GM23338 (cell line): ENCODE measurements around the gene TMEM140. TPM values are rescaled to one million over a fixed set of nuclear protein-coding genes. Genes with fewer than 3 reads are reported as not detected.

Experiments used
- ATAC-seq: fragments of 200-7000 bp; cut with Tn5 transposase; 3 replicates; pipeline ENCODE4 v1.9.1; 2020
- DNase-seq: peaks from one replicate; pipeline ENCODE4 v3.0.0-alpha.2; 2015; ENCODE audit warnings: low spot score
- H2AFZ ChIP-seq: fragments of 200-600 bp; sonication (generic); 2 replicates; pipeline ENCODE4 v1.8.0; 2016; ENCODE audit warnings: antibody characterized with exemption, mild to moderate bottlenecking, moderate library complexity
- H3F3A ChIP-seq: fragments of 200-600 bp; sonication (generic); replicated peaks from 2 replicates; pipeline ENCODE4 v1.8.0; 2017; ENCODE audit warnings: antibody characterized with exemption, mixed run types, low read depth
- H3K27ac ChIP-seq: fragments of 200-600 bp; sonication (generic); 2 replicates; pipeline ENCODE4 v1.6.1; 2016; ENCODE audit warnings: low read depth
- H3K27me3 ChIP-seq: fragments of 200-600 bp; sonication (generic); 2 replicates; pipeline ENCODE4 v1.8.0; 2016; ENCODE audit warnings: mild to moderate bottlenecking, mixed run types, moderate library complexity; ENCODE audit not compliant: insufficient read depth
- H3K36me3 ChIP-seq: fragments of 200-600 bp; sonication (generic); 2 replicates; pipeline ENCODE4 v1.8.0; 2016; ENCODE audit warnings: mild to moderate bottlenecking; ENCODE audit not compliant: insufficient read depth
- H3K4me1 ChIP-seq: fragments of 200-600 bp; sonication (generic); 2 replicates; pipeline ENCODE4 v1.8.0; 2016; ENCODE audit warnings: mild to moderate bottlenecking, moderate library complexity; ENCODE audit not compliant: insufficient read depth
- H3K4me2 ChIP-seq: fragments of 200-600 bp; sonication (generic); 2 replicates; pipeline ENCODE4 v1.7.1; 2017; ENCODE audit warnings: mixed run types
- H3K4me3 ChIP-seq: fragments of 200-600 bp; sonication (generic); 2 replicates; pipeline ENCODE4 v1.6.1; 2016; ENCODE audit warnings: mixed run types
- H3K79me2 ChIP-seq: fragments of 200-600 bp; sonication (generic); replicated peaks from 2 replicates; pipeline ENCODE4 v1.8.0; 2017; ENCODE audit warnings: mild to moderate bottlenecking; ENCODE audit not compliant: insufficient read depth
- H3K9me2 ChIP-seq: fragments of 200-600 bp; sonication (generic); 2 replicates; pipeline ENCODE4 v1.8.0; 2017; ENCODE audit not compliant: insufficient read depth
- H4K20me1 ChIP-seq: fragments of 200-600 bp; sonication (generic); replicated peaks from 2 replicates; pipeline ENCODE4 v1.8.0; 2017; ENCODE audit warnings: mild to moderate bottlenecking; ENCODE audit not compliant: insufficient read depth
- H3K27ac Mint-ChIP-seq: 2 replicates; pipeline ENCODE4 v1.8.0; 2020; ENCODE audit warnings: inconsistent platforms, mild to moderate bottlenecking, moderate library complexity, mixed read lengths
- H3K27me3 Mint-ChIP-seq: 3 replicates; pipeline ENCODE4 v1.8.0; 2022; ENCODE audit warnings: low read depth, mild to moderate bottlenecking, moderate library complexity, mixed read lengths, inconsistent platforms; ENCODE audit not compliant: insufficient read depth, poor library complexity
- H3K36me3 Mint-ChIP-seq: 3 replicates; pipeline ENCODE4 v1.8.0; 2021; ENCODE audit warnings: low read depth, mild to moderate bottlenecking, inconsistent platforms, moderate library complexity, mixed read lengths
- H3K4me1 Mint-ChIP-seq: 3 replicates; pipeline ENCODE4 v1.8.0; 2020; ENCODE audit warnings: mild to moderate bottlenecking, inconsistent platforms, mixed read lengths
- H3K4me3 Mint-ChIP-seq: 3 replicates; pipeline ENCODE4 v1.8.0; 2021; ENCODE audit warnings: moderate library complexity, mild to moderate bottlenecking, inconsistent platforms, mixed read lengths
- H3K9me3 Mint-ChIP-seq: 3 replicates; pipeline ENCODE4 v1.8.0; 2020; ENCODE audit warnings: moderate library complexity, mild to moderate bottlenecking, inconsistent platforms, mixed read lengths
- CREB1 ChIP-seq: fragments of 250-450 bp; sonication (Bioruptor Pico); IDR thresholded peaks from 2 replicates; pipeline ENCODE4 v1.5.0; 2020; ENCODE audit warnings: low read depth, mild to moderate bottlenecking, moderate library complexity
- CTCF ChIP-seq, 2 experiments: fragments of 200-600 bp in 1 of 2; sonication (generic) in 1 of 2; conservative IDR thresholded peaks; 2 replicates each; pipeline versions ENCODE4 v1.5.1 to v1.6.1; 2016 to 2017; ENCODE audit warnings: antibody characterized with exemption in 2 of 2, low read depth in 2 of 2, mild to moderate bottlenecking in 2 of 2, moderate library complexity in 1 of 2
- ETS1 ChIP-seq: IDR thresholded peaks from 2 replicates; pipeline ENCODE4 v1.6.1; 2016; ENCODE audit warnings: antibody characterized with exemption
- EZH2 ChIP-seq: fragments of 200-600 bp; sonication (generic); IDR thresholded peaks from one replicate; pipeline ENCODE4 v1.8.0; 2017; ENCODE audit warnings: antibody characterized with exemption, mild to moderate bottlenecking, low read depth; ENCODE audit not compliant: unreplicated experiment
- EZH2phosphoT487 ChIP-seq: fragments of 200-600 bp; sonication (generic); IDR thresholded peaks from one replicate; pipeline ENCODE4 v1.8.1; 2018; ENCODE audit warnings: antibody characterized with exemption; ENCODE audit not compliant: unreplicated experiment
- JUNB ChIP-seq: IDR thresholded peaks from one replicate; pipeline ENCODE4 v1.6.1; 2016; ENCODE audit warnings: antibody characterized with exemption; ENCODE audit not compliant: unreplicated experiment
- NANOG ChIP-seq: IDR thresholded peaks from 2 replicates; pipeline ENCODE4 v1.6.1; 2016; ENCODE audit warnings: antibody characterized with exemption, borderline replicate concordance
- POLR2AphosphoS5 ChIP-seq: IDR thresholded peaks from 2 replicates; pipeline ENCODE4 v1.6.1; 2016; ENCODE audit warnings: antibody characterized with exemption, low read depth
- REST ChIP-seq: IDR thresholded peaks from one replicate; pipeline ENCODE4 v1.6.1; 2018; ENCODE audit warnings: antibody characterized with exemption; ENCODE audit not compliant: unreplicated experiment
- STAT1 ChIP-seq: IDR thresholded peaks from one replicate; pipeline ENCODE4 v1.6.1; 2016; ENCODE audit warnings: antibody characterized with exemption; ENCODE audit not compliant: unreplicated experiment
- ZNF114 ChIP-seq: fragments of 250-450 bp; sonication (Bioruptor Pico); IDR thresholded peaks from 2 replicates; pipeline ENCODE4 v1.5.0; 2020; ENCODE audit warnings: mild to moderate bottlenecking, moderate library complexity
- ZNF331 ChIP-seq: fragments of 250-450 bp; sonication (Bioruptor Pico); IDR thresholded peaks from 2 replicates; pipeline ENCODE4 v1.5.0; 2020; ENCODE audit warnings: low read depth, mild to moderate bottlenecking, moderate library complexity
- ZNF462 ChIP-seq: fragments of 250-450 bp; sonication (Bioruptor Pico); IDR thresholded peaks from 2 replicates; pipeline ENCODE4 v1.5.0; 2020; ENCODE audit warnings: mild to moderate bottlenecking, moderate library complexity
- polyA plus RNA-seq: library from polyadenylated mRNA; unstranded; fragments of >200 nt; fragmentation: Nextera tagmentation; extraction: Ambion mirVana; gene quantifications from 2 replicates; pipeline ENCODE4 v1.2.1, GENCODE V29; 2016
- total RNA-seq: library from RNA; depleted of rRNA; stranded (reverse); fragments of >200 nt; shearing (Covaris generic); gene quantifications from 2 replicates; pipeline ENCODE4 v1.2.3, GENCODE V29; 2014

The TMEM140 gene
- total and polyA plus RNA-seq, 2 experiments from 2014 or later = 2.7 TPM; not detected in 1

- DNase-seq (no peak), ATAC-seq (no peak)
- Histone ChIP-seq H2AFZ (no peak overlapping the region), H3K79me2 (no peaks in the 10 kb centered on the region), H4K20me1 (no peaks in the 10 kb centered on the region), H3K4me1 (peaks cover 23% of the 10 kb centered on the region), H3F3A (peaks cover 7% of the 10 kb centered on the region; the same call in 1 of the 2 replicates), H3K4me2 (no peak overlapping the region), H3K36me3 (peaks cover 11% of the 10 kb centered on the region; the same call in 1 of the 2 replicates), H3K4me3 (no peak overlapping the region), H3K27ac (no peak overlapping the region), H3K9me2 (no peaks in the 10 kb centered on the region), H3K27me3 (no peaks in the 10 kb centered on the region)
- no peak overlapping the region for H3K4me3 Mint-ChIP-seq
- H3K27ac Mint-ChIP-seq = no peak overlapping the region
- H3K27me3 Mint-ChIP-seq = peaks cover 10% of the 10 kb centered on the region
- peaks cover 18% of the 10 kb centered on the region for H3K36me3 Mint-ChIP-seq
- H3K9me3 Mint-ChIP-seq = peaks cover 12% of the 10 kb centered on the region
- TF ChIP-seq STAT1 = no peak
- TF ChIP-seq EZH2phosphoT487 = no peak
- no peak for TF ChIP-seq ZNF331 (CRISPR knock-in tag)
- TF ChIP-seq CTCF (conservative IDR thresholded peaks at IDR 0.05; ENCODE audit: low read depth in 2 of 2) = no peak
- TF ChIP-seq ETS1 = no peak
- no peak for TF ChIP-seq CREB1
- no peak for TF ChIP-seq JUNB
- TF ChIP-seq ZNF114 = no peak
- TF ChIP-seq REST = no peak
- TF ChIP-seq POLR2AphosphoS5 = no peak
- no peak for TF ChIP-seq ZNF462
- no peak for TF ChIP-seq NANOG
- no peak for TF ChIP-seq EZH2
- peaks cover 36% of the 10 kb centered on the region for H3K4me1 Mint-ChIP-seq
These were observed 28.1 kb downstream of the TMEM140 start for GRCh38 chr7:135175931-135176330.
